HG03060 (cell line): ENCODE data around the gene RTF1.

Source experiments
- ATAC-seq: cut with Tn5 transposase; IDR thresholded peaks from one replicate; pipeline ENCODE4 v1.9.1; 2021; ENCODE audit warnings: low read depth, moderate number of reproducible peaks; ENCODE audit not compliant: unreplicated experiment

Gene RTF1

DNA sequence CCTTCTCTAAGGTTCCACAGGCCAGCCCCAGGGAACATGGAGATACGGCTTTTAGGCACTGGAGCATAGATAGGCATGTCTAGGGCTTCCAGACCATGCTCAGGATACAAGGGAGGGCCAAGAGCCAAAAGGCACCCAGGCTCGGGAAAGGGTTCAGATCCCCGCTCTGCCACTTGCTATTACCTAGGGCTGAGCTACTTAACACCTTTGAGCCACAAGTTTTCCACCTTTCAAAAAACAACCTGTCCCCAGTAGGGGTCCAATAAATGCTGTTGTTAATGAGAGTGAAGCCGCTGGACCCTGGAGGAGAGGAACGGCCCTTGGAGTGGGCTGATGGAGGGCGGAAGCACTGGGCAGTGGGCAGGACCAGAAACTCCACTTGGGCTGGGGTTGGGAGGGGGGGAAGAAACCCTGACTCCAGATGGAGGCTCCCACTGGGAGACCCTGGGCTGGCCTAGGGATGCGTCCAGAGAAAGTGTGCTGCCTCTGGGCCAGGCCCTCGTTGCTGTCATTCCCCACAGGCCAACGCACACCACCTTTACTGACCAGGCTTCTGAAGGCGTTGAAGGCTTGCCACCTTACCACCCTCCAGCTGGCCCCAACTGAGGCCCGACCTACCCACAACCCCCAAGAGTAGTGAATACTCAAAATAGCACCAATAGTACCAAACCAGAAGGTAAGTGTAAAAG lies 68.2 kb downstream of the RTF1 start:
- no peak for ATAC-seq

DNA sequence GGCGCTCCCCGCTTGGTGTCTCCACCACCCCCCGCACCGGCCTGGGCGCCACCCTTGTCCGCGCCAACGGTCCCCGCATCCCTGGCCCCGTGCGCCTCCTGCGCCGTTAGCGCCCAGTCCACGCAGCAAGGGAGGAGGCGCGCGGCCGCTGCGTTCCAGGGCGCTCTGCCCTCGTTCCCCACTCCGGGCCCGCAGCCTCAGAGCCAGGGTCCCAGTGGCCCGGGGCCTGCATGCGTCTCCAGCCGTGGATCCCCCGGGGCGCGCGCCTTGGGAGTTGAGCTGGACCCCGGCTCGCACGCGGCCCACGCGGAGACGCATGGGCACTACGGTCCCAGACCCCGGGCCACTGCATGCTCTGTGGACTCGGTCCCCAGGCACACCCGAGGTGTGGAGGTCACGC lies 69.4 kb downstream of the RTF1 start:
- ATAC-seq = no peak

GRCh38 chr15:41487381-41487780 lies 70.5 kb downstream of the RTF1 start:
- no peak for ATAC-seq

GRCh38 chr15:41487802-41488201 lies 70.9 kb downstream of the RTF1 start:
- no peak for ATAC-seq

- no peak for ATAC-seq
Observed at GRCh38 chr15:41489641-41490040, 72.7 kb downstream of the RTF1 start.

GRCh38 chr15:41490355-41490754 lies 73.5 kb downstream of the RTF1 start:
- ATAC-seq = no peak

DNA sequence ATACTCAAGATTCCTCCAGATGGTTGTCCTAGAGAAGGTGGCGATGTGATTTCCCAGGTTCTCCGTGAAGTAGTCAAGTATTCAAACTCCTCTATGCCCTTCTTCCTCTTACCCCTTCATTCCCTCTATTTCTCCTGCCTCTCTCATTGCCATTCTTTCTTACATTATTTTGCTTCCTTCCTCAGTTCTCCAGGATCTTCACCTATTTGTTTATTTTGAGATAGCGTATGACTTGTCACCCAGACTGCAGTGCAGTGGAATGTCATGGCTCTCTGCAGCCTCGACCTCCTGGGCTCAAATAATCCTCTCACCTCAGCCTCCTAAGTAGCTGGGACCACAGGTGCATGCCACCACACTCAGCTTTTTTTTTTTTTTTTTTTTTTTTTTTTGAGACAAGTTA lies 75.0 kb downstream of the RTF1 start:
- no peak for ATAC-seq

GRCh38 chr15:41492597-41493204 lies 75.8 kb downstream of the RTF1 start:
- ATAC-seq = no peak

GRCh38 chr15:41493205-41493901 lies 76.5 kb downstream of the RTF1 start, which contains the start of gene ITPKA:
TSS of gene ITPKA (plus strand) at chr15:41493874. CDS start at chr15:41493928, 54 bp downstream.
- ATAC-seq = no peak

DNA sequence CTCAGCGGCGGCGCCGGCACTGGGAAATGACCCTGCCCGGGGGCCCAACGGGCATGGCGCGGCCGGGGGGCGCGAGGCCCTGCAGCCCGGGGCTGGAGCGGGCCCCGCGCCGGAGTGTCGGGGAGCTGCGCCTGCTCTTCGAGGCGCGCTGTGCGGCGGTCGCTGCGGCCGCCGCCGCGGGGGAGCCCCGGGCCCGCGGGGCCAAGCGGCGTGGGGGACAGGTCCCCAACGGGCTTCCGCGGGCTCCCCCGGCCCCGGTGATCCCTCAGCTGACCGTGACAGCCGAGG lies 77.0 kb downstream of the RTF1 start:
- no peak for ATAC-seq

DNA sequence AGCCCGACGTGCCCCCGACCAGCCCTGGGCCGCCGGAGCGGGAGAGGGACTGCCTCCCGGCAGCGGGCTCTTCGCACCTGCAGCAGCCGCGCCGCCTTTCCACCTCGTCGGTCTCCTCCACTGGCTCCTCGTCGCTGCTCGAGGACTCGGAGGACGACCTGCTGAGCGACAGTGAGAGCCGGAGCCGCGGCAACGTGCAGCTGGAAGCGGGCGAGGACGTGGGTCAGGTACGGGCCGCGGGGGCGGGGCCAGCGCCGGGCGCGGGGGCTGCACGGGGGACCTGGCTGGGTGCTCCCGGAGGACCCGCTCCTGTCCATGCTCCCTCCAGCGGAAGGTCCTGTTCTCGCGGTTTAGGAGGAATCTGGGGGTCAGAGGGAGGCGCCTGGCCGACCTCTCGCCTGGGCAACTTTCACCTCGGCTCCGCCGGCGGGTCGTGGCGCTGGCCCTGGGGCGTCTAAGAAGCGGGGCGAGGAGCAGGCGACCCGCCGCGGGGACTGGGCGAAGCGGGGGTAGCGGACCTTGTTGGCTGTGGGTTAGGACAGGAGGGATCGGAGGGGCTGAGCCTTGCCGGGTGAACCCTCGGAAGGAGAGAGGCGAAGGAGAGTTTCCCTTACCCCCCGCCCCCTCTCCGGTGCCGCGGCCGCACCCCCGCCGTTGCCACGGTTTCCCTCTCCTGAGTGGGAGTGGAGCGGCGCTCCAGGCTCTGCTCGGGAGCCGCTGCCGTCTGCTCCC lies 77.5 kb downstream of the RTF1 start:
- ATAC-seq = no peak

DNA sequence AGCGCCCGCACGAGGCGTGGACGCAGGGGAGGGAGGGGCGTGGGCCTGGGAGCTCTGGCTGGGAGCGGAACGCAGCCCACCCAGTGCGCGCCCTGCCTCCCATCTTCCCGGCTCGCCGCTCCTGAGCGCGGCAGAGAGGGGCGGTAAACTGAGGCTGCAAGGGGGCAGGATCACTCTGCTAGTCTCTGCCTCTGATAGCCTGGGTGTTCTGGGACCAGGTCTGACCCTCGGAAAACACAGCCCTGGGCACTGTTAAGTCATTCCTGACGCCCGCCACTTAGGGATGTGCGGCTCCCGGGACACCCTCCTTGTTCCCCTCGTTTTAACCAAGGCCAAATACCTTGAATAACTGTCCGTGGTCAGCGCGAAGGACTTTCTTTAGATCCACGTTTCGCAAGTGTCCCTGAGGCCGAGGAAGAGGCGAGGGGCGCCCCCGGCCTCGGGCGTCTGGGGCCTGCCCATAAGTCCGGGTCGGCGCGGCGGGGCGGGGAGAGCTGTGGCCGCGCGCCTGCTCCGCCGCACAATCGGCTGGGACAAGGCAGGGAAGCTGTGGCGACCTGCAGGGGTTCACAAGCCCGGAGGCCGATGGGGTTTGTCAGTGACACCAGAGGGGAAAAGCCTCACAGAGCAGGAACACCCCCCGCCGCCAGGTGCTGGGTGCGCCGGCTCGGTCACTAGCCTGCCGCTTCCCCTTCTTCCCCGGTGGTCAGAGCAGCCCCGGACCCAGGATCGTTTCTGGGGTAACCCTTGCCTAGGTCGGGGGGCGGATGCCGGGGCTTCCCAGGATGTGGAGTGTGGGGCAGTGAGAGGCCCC lies 78.2 kb downstream of the RTF1 start:
- ATAC-seq = no peak

- no peak for ATAC-seq
Observed at GRCh38 chr15:41495736-41496599, 79.1 kb downstream of the RTF1 start.

- ATAC-seq = no peak
Observed at GRCh38 chr15:41498657-41499056, 81.8 kb downstream of the RTF1 start.

- ATAC-seq = no peak
Observed at GRCh38 chr15:41499109-41499851, 82.4 kb downstream of the RTF1 start.

DNA sequence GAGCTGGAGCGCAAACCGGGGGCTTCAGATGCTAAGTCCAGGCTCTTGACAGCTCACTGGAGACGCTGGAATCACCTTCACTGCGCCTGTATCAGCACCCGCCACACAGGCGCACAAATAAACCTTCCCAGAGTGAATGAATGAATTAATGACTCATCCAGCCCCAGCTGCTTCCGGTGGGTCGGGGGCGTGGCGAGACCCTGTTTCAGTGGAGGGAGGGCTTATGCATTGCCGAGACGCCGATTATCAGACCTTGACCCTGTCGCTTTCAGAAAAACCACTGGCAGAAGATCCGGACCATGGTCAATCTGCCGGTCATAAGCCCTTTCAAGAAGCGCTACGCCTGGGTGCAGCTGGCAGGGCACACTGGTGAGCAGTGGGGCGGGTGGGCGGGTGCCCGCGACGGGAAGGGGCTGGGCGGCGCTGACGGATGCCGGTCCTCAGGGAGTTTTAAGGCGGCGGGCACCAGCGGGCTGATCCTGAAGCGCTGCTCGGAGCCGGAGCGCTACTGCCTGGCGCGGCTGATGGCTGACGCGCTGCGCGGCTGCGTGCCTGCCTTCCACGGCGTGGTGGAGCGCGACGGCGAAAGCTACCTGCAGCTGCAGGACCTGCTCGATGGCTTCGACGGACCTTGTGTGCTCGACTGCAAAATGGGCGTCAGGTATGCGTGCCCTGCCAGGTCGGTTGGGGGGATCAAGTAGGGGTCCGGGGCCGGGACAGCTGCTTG lies 84.5 kb downstream of the RTF1 start:
- ATAC-seq = no peak

GRCh38 chr15:41501931-41502794 lies 85.3 kb downstream of the RTF1 start:
- ATAC-seq = no peak
